ENCODE results near the gene SH3RF1.

SH3RF1 gene

GRCh38 chr4:169090484-169091215 is 180.1 kb downstream of the SH3RF1 start:
- no peaks in the 10 kb centered on the region for H3K36me3 Mint-ChIP-seq
- H3K9me3 Mint-ChIP-seq = peaks cover 4% of the 10 kb centered on the region
- H3K4me1 Mint-ChIP-seq = no peaks in the 10 kb centered on the region
- H3K27me3 Mint-ChIP-seq = no peaks in the 10 kb centered on the region
- no peak overlapping the region for H3K27ac Mint-ChIP-seq
- no peak overlapping the region for H3K4me3 Mint-ChIP-seq
- CTCF ChIA-PET = no interaction called here
- no peak for DNase-seq

GRCh38 chr4:169089004-169089403 is 181.8 kb downstream of the SH3RF1 start:
- Mint-ChIP-seq H3K36me3 (no peaks in the 10 kb centered on the region), H3K27ac (no peak overlapping the region), H3K9me3 (peaks cover 4% of the 10 kb centered on the region), H3K4me3 (no peak overlapping the region), H3K4me1 (no peaks in the 10 kb centered on the region), H3K27me3 (no peaks in the 10 kb centered on the region)
- DNase-seq = no peak
- CTCF ChIA-PET = no interaction called here

GRCh38 chr4:169084954-169085353 is 185.8 kb downstream of the SH3RF1 start:
- Mint-ChIP-seq H3K4me1 (no peaks in the 10 kb centered on the region), H3K27ac (no peak overlapping the region), H3K4me3 (no peak overlapping the region), H3K27me3 (no peaks in the 10 kb centered on the region), H3K9me3 (no peaks in the 10 kb centered on the region), H3K36me3 (no peaks in the 10 kb centered on the region)
- no peak for DNase-seq
- CTCF ChIA-PET = no interaction called here

DNA sequence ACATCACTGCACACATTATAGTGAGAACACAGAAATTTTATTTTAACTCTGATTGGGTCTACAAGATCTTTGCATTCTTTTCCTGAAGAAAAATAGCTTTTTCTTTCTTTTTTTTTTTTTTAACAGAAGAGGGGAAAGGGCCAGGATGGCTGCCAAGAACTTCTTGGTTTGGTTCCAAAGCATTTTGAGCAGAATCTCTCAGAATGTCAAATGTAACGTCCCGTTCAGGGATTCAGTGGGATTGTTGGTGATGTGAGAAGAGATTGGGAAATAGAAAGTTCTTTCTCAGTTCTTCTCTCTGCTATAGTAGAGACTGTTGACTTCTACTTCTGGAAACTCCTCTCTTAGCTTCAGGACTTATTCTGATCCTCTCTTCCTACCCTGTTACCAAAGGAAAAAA is 189.8 kb downstream of the SH3RF1 start:
- Mint-ChIP-seq H3K4me3 (no peak overlapping the region), H3K9me3 (no peaks in the 10 kb centered on the region), H3K4me1 (peaks cover 6% of the 10 kb centered on the region), H3K27ac (no peak overlapping the region), H3K36me3 (no peaks in the 10 kb centered on the region), H3K27me3 (no peaks in the 10 kb centered on the region)
- CTCF ChIA-PET = no interaction called here
- no peak for DNase-seq

- CTCF ChIA-PET = no interaction called here
- H3K36me3 Mint-ChIP-seq = no peaks in the 10 kb centered on the region
- DNase-seq = no peak
Measured at GRCh38 chr4:169079942-169080827, 190.6 kb downstream of the SH3RF1 start.

GRCh38 chr4:169074117-169074516 is 196.6 kb downstream of the SH3RF1 start:
- CTCF ChIA-PET = no interaction called here
- H3K27me3 Mint-ChIP-seq = peaks cover 5% of the 10 kb centered on the region

More at GRCh38 chr4:169079942-169080827, 190.6 kb downstream of the SH3RF1 start:
- no peak overlapping the region for H3K4me3 Mint-ChIP-seq
- H3K27ac Mint-ChIP-seq = no peak overlapping the region
- H3K4me1 Mint-ChIP-seq = peaks cover 6% of the 10 kb centered on the region
- no peaks in the 10 kb centered on the region for H3K9me3 Mint-ChIP-seq
- H3K27me3 Mint-ChIP-seq = no peaks in the 10 kb centered on the region

DNA sequence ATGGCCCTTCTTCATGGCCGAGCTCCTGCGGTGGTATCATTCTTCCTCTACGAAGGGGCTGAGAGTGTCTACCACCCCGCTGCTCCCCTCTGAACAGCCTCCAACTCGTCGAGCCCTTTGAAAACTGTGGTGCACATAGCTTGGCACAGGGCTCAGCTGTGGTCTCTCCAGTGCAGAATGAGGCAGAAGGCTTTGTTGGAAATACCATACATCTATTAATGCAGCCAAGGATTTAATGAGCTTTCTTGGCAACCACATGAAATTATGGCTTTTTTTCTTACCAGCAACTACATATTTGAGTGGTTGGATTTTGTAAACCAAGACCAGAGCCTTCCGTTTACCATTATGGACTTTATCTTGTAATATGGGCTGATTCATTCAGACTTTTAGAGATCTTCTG is 199.0 kb downstream of the SH3RF1 start:
- H3K4me1 Mint-ChIP-seq = peaks cover 6% of the 10 kb centered on the region
- no peaks in the 10 kb centered on the region for H3K36me3 Mint-ChIP-seq
- H3K27ac Mint-ChIP-seq = no peak overlapping the region
- no peak for DNase-seq
- peaks cover 5% of the 10 kb centered on the region for H3K27me3 Mint-ChIP-seq
- CTCF ChIA-PET = no interaction called here
- no peaks in the 10 kb centered on the region for H3K9me3 Mint-ChIP-seq
- no peak overlapping the region for H3K4me3 Mint-ChIP-seq

More at GRCh38 chr4:169074117-169074516, 196.6 kb downstream of the SH3RF1 start:
- Mint-ChIP-seq H3K4me3 (no peak overlapping the region), H3K27ac (no peak overlapping the region), H3K4me1 (no peaks in the 10 kb centered on the region), H3K36me3 (no peaks in the 10 kb centered on the region), H3K9me3 (no peaks in the 10 kb centered on the region)
- DNase-seq = no peak

GRCh38 chr4:169070895-169071218 is 199.9 kb downstream of the SH3RF1 start:
- H3K27me3 Mint-ChIP-seq = peaks cover 5% of the 10 kb centered on the region
- CTCF ChIA-PET = no interaction called here
- no peak for DNase-seq
- H3K9me3 Mint-ChIP-seq = no peaks in the 10 kb centered on the region
- H3K27ac Mint-ChIP-seq = no peak overlapping the region
- H3K4me1 Mint-ChIP-seq = peaks cover 6% of the 10 kb centered on the region
- H3K4me3 Mint-ChIP-seq = no peak overlapping the region
- H3K36me3 Mint-ChIP-seq = no peaks in the 10 kb centered on the region

DNA sequence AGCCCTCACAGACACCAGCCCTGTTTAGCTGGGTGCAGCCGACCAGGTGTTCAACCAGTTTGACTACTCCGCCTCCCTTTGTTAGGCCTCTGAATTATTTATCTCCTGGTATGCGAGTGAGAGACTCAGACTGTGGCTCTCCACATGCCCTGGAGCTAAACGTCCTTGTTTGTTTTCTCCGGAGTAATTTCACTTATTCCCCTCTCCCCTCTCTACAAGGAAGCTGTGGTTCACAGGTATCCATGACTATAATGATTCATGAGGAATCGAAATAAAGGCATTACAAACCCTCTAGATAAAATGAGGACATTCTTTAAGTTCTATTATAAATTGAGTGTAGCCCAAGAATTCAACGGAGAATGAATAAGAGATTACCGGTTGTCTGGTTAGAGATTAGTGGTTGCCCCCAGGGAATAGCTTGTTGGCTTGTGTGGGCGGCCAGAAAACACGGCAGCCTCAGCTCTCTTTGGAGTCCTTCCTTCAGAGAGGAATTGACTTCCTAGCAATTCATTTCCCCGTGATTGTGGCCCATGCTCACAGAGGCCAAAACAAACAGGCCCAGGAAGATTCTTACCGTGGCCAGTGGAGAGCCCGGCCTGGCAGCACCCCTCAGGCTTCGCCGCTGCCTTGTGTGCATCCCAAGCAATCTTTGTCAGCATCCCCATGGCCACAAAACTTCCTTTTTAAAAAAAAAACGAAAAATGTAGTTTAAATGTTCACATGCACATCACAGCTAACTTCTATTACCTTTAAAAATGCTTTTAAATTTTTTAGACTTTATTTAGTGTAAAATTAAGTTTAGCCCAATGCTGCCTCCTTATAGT is 200.5 kb downstream of the SH3RF1 start:
- Mint-ChIP-seq H3K4me1 (peaks cover 6% of the 10 kb centered on the region), H3K36me3 (no peaks in the 10 kb centered on the region), H3K27me3 (peaks cover 5% of the 10 kb centered on the region), H3K27ac (no peak overlapping the region), H3K9me3 (no peaks in the 10 kb centered on the region), H3K4me3 (no peak overlapping the region)
- CTCF ChIA-PET = no interaction called here
- no peak for DNase-seq

DNA sequence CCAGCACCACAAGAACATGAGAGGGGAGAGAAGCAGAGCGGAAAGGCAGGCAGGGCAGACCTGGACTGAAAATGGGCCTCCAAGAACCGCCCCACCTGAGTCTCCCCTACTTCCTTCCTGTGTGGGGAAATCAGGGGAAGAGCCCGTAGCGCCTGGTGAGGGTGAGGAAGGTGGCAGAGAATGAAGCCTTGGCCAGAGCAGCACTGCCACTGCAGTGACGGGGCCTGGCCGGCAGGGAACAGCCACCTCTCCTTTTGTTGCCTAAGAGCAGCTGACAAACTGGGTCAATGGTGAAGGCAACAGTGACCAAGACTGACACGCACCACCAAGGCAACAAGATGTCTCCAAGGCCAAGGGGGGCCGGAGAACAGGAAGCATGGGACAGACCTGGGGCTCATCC is 202.3 kb downstream of the SH3RF1 start:
- H3K27me3 Mint-ChIP-seq = no peaks in the 10 kb centered on the region
- no peaks in the 10 kb centered on the region for H3K9me3 Mint-ChIP-seq
- H3K4me1 Mint-ChIP-seq = peaks cover 6% of the 10 kb centered on the region
- H3K36me3 Mint-ChIP-seq = no peaks in the 10 kb centered on the region
- CTCF ChIA-PET = no interaction called here
- no peak for DNase-seq
- H3K4me3 Mint-ChIP-seq = no peak overlapping the region
- H3K27ac Mint-ChIP-seq = no peak overlapping the region

DNA sequence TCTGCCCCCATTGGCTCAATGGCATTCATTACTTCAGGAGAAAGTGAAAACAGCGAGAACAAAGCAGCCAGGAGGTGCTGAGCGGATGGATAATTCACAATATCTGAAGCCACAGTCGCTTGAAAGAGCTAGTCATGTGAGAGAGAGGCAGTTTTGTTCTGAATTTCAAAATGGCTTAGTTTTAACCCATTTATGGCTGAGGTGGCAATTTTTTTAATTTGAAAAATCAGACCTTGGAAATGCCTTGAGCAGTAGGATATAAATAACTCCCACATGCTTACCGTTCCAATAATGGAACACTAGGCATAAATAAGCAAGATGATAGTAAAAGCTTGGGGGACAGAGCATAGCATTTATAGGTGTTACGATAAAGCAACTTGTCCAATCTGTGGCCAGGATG is 203.8 kb downstream of the SH3RF1 start:
- Mint-ChIP-seq H3K9me3 (no peaks in the 10 kb centered on the region), H3K36me3 (no peaks in the 10 kb centered on the region), H3K27ac (no peak overlapping the region), H3K4me3 (no peak overlapping the region), H3K27me3 (no peaks in the 10 kb centered on the region), H3K4me1 (peaks cover 6% of the 10 kb centered on the region)
- CTCF ChIA-PET = no interaction called here
- no peak for DNase-seq

DNA sequence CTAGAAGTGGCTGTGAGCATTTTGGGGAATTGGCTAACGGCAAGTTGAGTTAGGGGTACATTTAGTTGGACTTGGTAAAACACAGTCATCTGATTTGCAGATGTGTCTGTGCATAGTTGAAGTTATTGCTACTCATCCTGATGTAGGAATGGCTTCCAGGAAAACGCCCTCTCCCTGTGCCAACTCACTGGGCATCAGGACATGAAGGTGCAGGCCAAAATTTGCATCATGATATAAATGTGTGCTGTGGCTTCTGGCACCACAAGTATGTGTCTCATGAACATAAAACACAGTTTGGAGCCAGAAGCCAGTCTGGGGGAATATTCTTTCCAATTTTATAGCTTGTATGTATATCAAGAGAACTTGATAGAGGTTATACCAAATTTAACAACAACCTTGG is 206.5 kb downstream of the SH3RF1 start:
- no peak overlapping the region for H3K4me3 Mint-ChIP-seq
- DNase-seq = no peak
- H3K36me3 Mint-ChIP-seq = no peaks in the 10 kb centered on the region
- no peaks in the 10 kb centered on the region for H3K27me3 Mint-ChIP-seq
- CTCF ChIA-PET = interaction anchor here (0.5 kb wide), 1 partner anchor 567 kb away, joined by 3 read pairs; the partner anchor contains the start of gene PALLD
- no peaks in the 10 kb centered on the region for H3K9me3 Mint-ChIP-seq
- H3K27ac Mint-ChIP-seq = no peak overlapping the region
- peaks cover 6% of the 10 kb centered on the region for H3K4me1 Mint-ChIP-seq

DNA sequence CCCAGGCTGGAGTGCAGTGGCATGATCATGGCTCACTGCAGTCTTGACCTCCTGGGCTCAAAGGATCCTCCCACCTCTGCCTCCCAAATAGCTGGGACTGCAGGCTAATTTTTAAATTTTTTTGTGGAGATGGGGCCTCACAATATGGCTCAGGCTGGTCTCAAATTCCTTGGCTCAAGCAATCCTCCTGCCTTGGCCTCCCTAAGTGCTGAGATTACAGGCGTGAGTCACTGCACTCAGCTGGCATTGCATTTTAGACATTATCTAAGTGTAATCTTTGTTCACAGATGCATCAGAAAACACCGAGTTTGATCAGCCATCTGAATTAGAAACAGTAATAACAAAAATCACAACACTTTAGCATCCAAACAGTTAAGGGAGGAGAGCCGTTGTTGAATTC is 207.3 kb downstream of the SH3RF1 start:
- H3K9me3 Mint-ChIP-seq = no peaks in the 10 kb centered on the region

GRCh38 chr4:169062897-169063244 is 207.9 kb downstream of the SH3RF1 start:
- CTCF ChIA-PET = interaction anchor here (0.6 kb wide), 1 partner anchor 370 kb away, joined by 4 read pairs; no protein-coding TSS in a partner anchor
- Mint-ChIP-seq H3K27ac (no peak overlapping the region), H3K36me3 (no peaks in the 10 kb centered on the region)

More for the DNA sequence above, 207.3 kb downstream of the SH3RF1 start:
- H3K4me3 Mint-ChIP-seq = no peak overlapping the region
- H3K27me3 Mint-ChIP-seq = no peaks in the 10 kb centered on the region
- DNase-seq = no peak
- H3K4me1 Mint-ChIP-seq = peaks cover 3% of the 10 kb centered on the region
- H3K36me3 Mint-ChIP-seq = no peaks in the 10 kb centered on the region
- no peak overlapping the region for H3K27ac Mint-ChIP-seq
- CTCF ChIA-PET = no interaction called here

More at GRCh38 chr4:169062897-169063244, 207.9 kb downstream of the SH3RF1 start:
- no peaks in the 10 kb centered on the region for H3K27me3 Mint-ChIP-seq
- DNase-seq = no peak
- no peaks in the 10 kb centered on the region for H3K9me3 Mint-ChIP-seq
- H3K4me3 Mint-ChIP-seq = no peak overlapping the region
- H3K4me1 Mint-ChIP-seq = no peaks in the 10 kb centered on the region

Data from activated naive CD4-positive, alpha-beta T cell treated with anti-CD3 and anti-CD28 coated beads, Interleukin-2, amount 10 ng/mL, durations not matched to agents 7 days and 5 days (primary cell).